ENCODE results near the gene CCDC106.

The CCDC106 gene

GRCh38 chr19:55652311-55653128 lies 4.5 kb downstream of the CCDC106 start:
- H3K36me3 ChIP-seq (ENCODE audit: insufficient read depth, low read length), result peaks cover 35% of the 10 kb centered on the region
- peaks cover 21% of the 10 kb centered on the region for H3K79me2 ChIP-seq (ENCODE audit: insufficient read depth, low read length)
- H3K9me2 ChIP-seq (ENCODE audit: low read depth, low read length), result no peaks in the 10 kb centered on the region
- no peak overlapping the region for H3K4me3 ChIP-seq (ENCODE audit: low read depth, low read length, poor library complexity, severe bottlenecking)
- H4K20me1 ChIP-seq (ENCODE audit: insufficient read depth, low read length), result no peaks in the 10 kb centered on the region; the same call in 1 of the 2 replicates
- H3K4me1 ChIP-seq (ENCODE audit: insufficient read depth, low read length, severe bottlenecking), result peaks cover 33% of the 10 kb centered on the region
- no peak overlapping the region for H3K27ac ChIP-seq (ENCODE audit: low read depth, low read length, poor library complexity, severe bottlenecking)
- no peaks in the 10 kb centered on the region for H3K27me3 ChIP-seq (ENCODE audit: insufficient read depth, low read length)
- H3K9me3 ChIP-seq (ENCODE audit: low read length), result no peaks in the 10 kb centered on the region
- H3K4me2 ChIP-seq (ENCODE audit: low read length), result no peak overlapping the region
- no peaks in the 10 kb centered on the region for H3F3A ChIP-seq (ENCODE audit: insufficient read depth, low read length)
- TF ChIP-seq EZH2 (IDR thresholded peaks at IDR 0.05; ENCODE audit: borderline replicate concordance, low read length) (no peak), CTCF (IDR thresholded peaks at IDR 0.05; ENCODE audit: low read length) (no peak)
- no peak overlapping the region; the same call in 1 of the 2 replicates for H3K9ac ChIP-seq (ENCODE audit: low read length)
- H2AFZ ChIP-seq (ENCODE audit: low read length), result no peak overlapping the region

DNA sequence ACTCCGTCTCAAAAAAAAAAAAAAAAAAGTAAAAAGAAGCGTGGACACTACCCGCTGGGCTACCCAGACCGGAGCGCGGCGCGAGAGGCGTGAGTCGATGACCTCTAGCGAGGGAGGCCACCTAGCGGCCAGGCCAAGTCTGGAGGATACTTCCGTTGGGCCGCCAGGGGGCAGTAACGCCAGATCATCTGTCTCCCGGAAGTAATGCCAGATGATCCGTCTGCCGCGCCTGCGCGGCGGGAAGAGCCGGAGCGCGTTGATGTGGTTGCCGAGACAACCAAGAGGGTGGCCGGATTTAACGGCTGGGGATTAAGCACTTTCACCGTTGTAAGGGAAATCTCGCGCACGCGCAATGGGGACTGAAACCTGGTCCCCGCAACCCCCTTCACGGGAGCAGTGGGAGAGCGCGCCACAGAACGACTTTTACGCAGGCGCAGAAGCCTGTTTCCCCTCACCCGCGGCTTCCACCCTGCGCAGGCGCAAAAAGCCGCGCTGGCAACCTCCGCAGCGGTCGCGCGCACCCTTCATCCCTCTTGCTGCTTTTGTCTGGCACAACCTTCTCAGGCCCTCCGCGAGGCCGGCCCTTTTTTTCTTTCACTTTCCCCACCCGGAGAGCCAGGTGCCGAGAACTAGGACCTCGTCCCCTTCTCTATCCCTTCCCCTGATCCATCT lies 5.8 kb downstream of the CCDC106 start:
- Histone ChIP-seq H3K9me2 (ENCODE audit: low read depth, low read length) (no peaks in the 10 kb centered on the region), H3K9me3 (ENCODE audit: low read length) (no peaks in the 10 kb centered on the region), H3K27ac (ENCODE audit: low read depth, low read length, poor library complexity, severe bottlenecking) (peak overlapping the region; percentile 90), H3F3A (ENCODE audit: insufficient read depth, low read length) (no peaks in the 10 kb centered on the region), H3K4me2 (ENCODE audit: low read length) (peak overlapping the region; percentile 64), H3K79me2 (ENCODE audit: insufficient read depth, low read length) (peaks cover 34% of the 10 kb centered on the region), H3K27me3 (ENCODE audit: insufficient read depth, low read length) (no peaks in the 10 kb centered on the region), H3K4me3 (ENCODE audit: low read depth, low read length, poor library complexity, severe bottlenecking) (peak overlapping the region; percentile 63), H4K20me1 (ENCODE audit: insufficient read depth, low read length) (no peaks in the 10 kb centered on the region; the same call in 1 of the 2 replicates), H2AFZ (ENCODE audit: low read length) (no peak overlapping the region), H3K4me1 (ENCODE audit: insufficient read depth, low read length, severe bottlenecking) (peaks cover 40% of the 10 kb centered on the region), H3K9ac (ENCODE audit: low read length) (peak overlapping the region; percentile 83), H3K36me3 (ENCODE audit: insufficient read depth, low read length) (peaks cover 43% of the 10 kb centered on the region)
- TF ChIP-seq EZH2 (IDR thresholded peaks at IDR 0.05; ENCODE audit: borderline replicate concordance, low read length), result no peak
- peak; percentile 99 for TF ChIP-seq CTCF (IDR thresholded peaks at IDR 0.05; ENCODE audit: low read length)

- Histone ChIP-seq H2AFZ (ENCODE audit: low read length) (no peak overlapping the region), H3K4me1 (ENCODE audit: insufficient read depth, low read length, severe bottlenecking) (peaks cover 39% of the 10 kb centered on the region)
- no peak for TF ChIP-seq EZH2 (IDR thresholded peaks at IDR 0.05; ENCODE audit: borderline replicate concordance, low read length)
- no peak for TF ChIP-seq CTCF (IDR thresholded peaks at IDR 0.05; ENCODE audit: low read length)
Measured at GRCh38 chr19:55654323-55654867, 6.4 kb downstream of the CCDC106 start.

More at GRCh38 chr19:55654323-55654867, 6.4 kb downstream of the CCDC106 start:
- peaks cover 40% of the 10 kb centered on the region for H3K79me2 ChIP-seq (ENCODE audit: insufficient read depth, low read length)
- H3K9ac ChIP-seq (ENCODE audit: low read length), result peak overlapping the region; percentile 83
- no peaks in the 10 kb centered on the region for H3K9me2 ChIP-seq (ENCODE audit: low read depth, low read length)
- H4K20me1 ChIP-seq (ENCODE audit: insufficient read depth, low read length), result no peaks in the 10 kb centered on the region; the same call in 1 of the 2 replicates
- no peaks in the 10 kb centered on the region for H3K9me3 ChIP-seq (ENCODE audit: low read length)
- H3K36me3 ChIP-seq (ENCODE audit: insufficient read depth, low read length), result peaks cover 49% of the 10 kb centered on the region
- H3K27me3 ChIP-seq (ENCODE audit: insufficient read depth, low read length), result no peaks in the 10 kb centered on the region
- H3K27ac ChIP-seq (ENCODE audit: low read depth, low read length, poor library complexity, severe bottlenecking), result peak overlapping the region; percentile 90
- peak overlapping the region; percentile 63 for H3K4me3 ChIP-seq (ENCODE audit: low read depth, low read length, poor library complexity, severe bottlenecking)
- H3K4me2 ChIP-seq (ENCODE audit: low read length), result peak overlapping the region; percentile 64
- no peaks in the 10 kb centered on the region for H3F3A ChIP-seq (ENCODE audit: insufficient read depth, low read length)
